ENCODE results near the gene OR12D3. TPM values are rescaled to one million over a fixed set of nuclear protein-coding genes. Genes with fewer than 3 reads are reported as not detected.

OR12D3 gene
- total and polyA plus RNA-seq, 2 donors (not counting 1 experiment from before 2014, with no cell fraction given): not detected

GRCh38 chr6:29424168-29424567 is 49.1 kb upstream of the OR12D3 start:
- ChIA-PET POLR2A (no interaction called here), CTCF (no interaction called here)
- H2AFZ ChIP-seq (ENCODE audit: insufficient read depth, low read depth, low read length, poor library complexity, severe bottlenecking): no peak overlapping the region
- H3K9ac ChIP-seq (ENCODE audit: low read length): no peak overlapping the region
- peaks cover 36% of the 10 kb centered on the region for H3K27me3 Mint-ChIP-seq
- H3K27me3 ChIP-seq (replicated peaks in 1 of 4; ENCODE audit: control extremely low read depth in 1 of 4, control insufficient read depth in 3 of 4, insufficient read depth in 4 of 4, low read length in 3 of 4): peaks cover 0 to 2% (median 0%) of the 10 kb centered on the region in 4 experiments
- H3K27ac ChIP-seq (ENCODE audit: low read length in 2 of 2): no peak overlapping the region
- no peaks in the 10 kb centered on the region for H3K79me2 ChIP-seq (ENCODE audit: control insufficient read depth, insufficient read depth, low read length)
- no peak overlapping the region for H3K4me3 ChIP-seq (ENCODE audit: control extremely low read depth in 1 of 5, extremely low read depth in 1 of 5, insufficient read depth in 1 of 5, low read depth in 2 of 5, low read length in 4 of 5)
- H3K27ac Mint-ChIP-seq: no peak overlapping the region
- intact Hi-C loops (cut with micrococcal nuclease): no loop called here
- no peaks in the 10 kb centered on the region for H4K20me1 ChIP-seq (ENCODE audit: control insufficient read depth, insufficient read depth, low read length, poor library complexity, severe bottlenecking)
- TF ChIP-seq EZH2 (IDR thresholded peaks at IDR 0.05; ENCODE audit: borderline replicate concordance, insufficient read depth, low read depth, low read length, poor library complexity, severe bottlenecking): no peak
- no peak for TF ChIP-seq CTCF (IDR thresholded peaks at IDR 0.05)
- no CpG with 5 or more reads among the region's 2 CpGs for WGBS (ENCODE audit: insufficient coverage)
- DNase-seq (no peak), ATAC-seq (ENCODE audit: low read depth) (no peak)
- H3K4me2 ChIP-seq (replicated peaks; ENCODE audit: low read depth, low read length, poor library complexity, severe bottlenecking): no peak overlapping the region
- H3K4me3 Mint-ChIP-seq: no peak overlapping the region
- no peaks in the 10 kb centered on the region for H3K36me3 ChIP-seq (replicated peaks in 1 of 2; ENCODE audit: control extremely low read depth in 1 of 2, control insufficient read depth in 1 of 2, extremely low read depth in 1 of 2, insufficient read depth in 2 of 2, low read length in 1 of 2)
- H3K4me1 ChIP-seq (ENCODE audit: control insufficient read depth in 2 of 2, insufficient read depth in 2 of 2, low read length in 2 of 2): no peaks in the 10 kb centered on the region
- no peaks in the 10 kb centered on the region for H3K4me1 Mint-ChIP-seq
- H3K9me3 Mint-ChIP-seq (ENCODE audit: insufficient read depth): no peaks in the 10 kb centered on the region
- H3K9me3 ChIP-seq (ENCODE audit: control extremely low read depth in 1 of 3, control insufficient read depth in 2 of 3, insufficient read depth in 1 of 3, low read length in 2 of 3): peaks cover 0 to 3% (median 0%) of the 10 kb centered on the region in 3 donors

GRCh38 chr6:29419516-29419915 is 44.4 kb upstream of the OR12D3 start:
- no peaks in the 10 kb centered on the region for H3K79me2 ChIP-seq (ENCODE audit: control insufficient read depth, insufficient read depth, low read length)
- DNase-seq: no peak
- intact Hi-C loops (cut with micrococcal nuclease): no loop called here
- no peak for ATAC-seq (ENCODE audit: low read depth)
- Mint-ChIP-seq H3K4me3 (no peak overlapping the region), H3K4me1 (no peaks in the 10 kb centered on the region), H3K27me3 (peaks cover 26% of the 10 kb centered on the region), H3K9me3 (ENCODE audit: insufficient read depth) (no peaks in the 10 kb centered on the region), H3K27ac (no peak overlapping the region)
- H3K9me3 ChIP-seq (ENCODE audit: control extremely low read depth in 1 of 3, control insufficient read depth in 2 of 3, insufficient read depth in 1 of 3, low read length in 2 of 3): no peaks in the 10 kb centered on the region
- no peak overlapping the region for H2AFZ ChIP-seq (ENCODE audit: insufficient read depth, low read depth, low read length, poor library complexity, severe bottlenecking)
- 100% methylated on average over 1 of the region's 3 CpGs for WGBS (ENCODE audit: insufficient coverage)
- peaks cover 0 to 2% (median 0%) of the 10 kb centered on the region in 4 experiments for H3K27me3 ChIP-seq (replicated peaks in 1 of 4; ENCODE audit: control extremely low read depth in 1 of 4, control insufficient read depth in 3 of 4, insufficient read depth in 4 of 4, low read length in 3 of 4)
- CTCF ChIA-PET: no interaction called here
- H3K27ac ChIP-seq (ENCODE audit: low read length in 2 of 2): no peak overlapping the region
- no peaks in the 10 kb centered on the region for H3K4me1 ChIP-seq (ENCODE audit: control insufficient read depth in 2 of 2, insufficient read depth in 2 of 2, low read length in 2 of 2)
- H3K4me3 ChIP-seq (ENCODE audit: control extremely low read depth in 1 of 5, extremely low read depth in 1 of 5, insufficient read depth in 1 of 5, low read depth in 2 of 5, low read length in 4 of 5): no peak overlapping the region
- H3K9ac ChIP-seq (ENCODE audit: low read length): no peak overlapping the region
- no peaks in the 10 kb centered on the region for H3K36me3 ChIP-seq (replicated peaks in 1 of 2; ENCODE audit: control extremely low read depth in 1 of 2, control insufficient read depth in 1 of 2, extremely low read depth in 1 of 2, insufficient read depth in 2 of 2, low read length in 1 of 2)
- TF ChIP-seq CTCF (IDR thresholded peaks at IDR 0.05) (no peak), EZH2 (IDR thresholded peaks at IDR 0.05; ENCODE audit: borderline replicate concordance, insufficient read depth, low read depth, low read length, poor library complexity, severe bottlenecking) (no peak)
- POLR2A ChIA-PET: no interaction called here
- H4K20me1 ChIP-seq (ENCODE audit: control insufficient read depth, insufficient read depth, low read length, poor library complexity, severe bottlenecking): no peaks in the 10 kb centered on the region
- no peak overlapping the region for H3K4me2 ChIP-seq (replicated peaks; ENCODE audit: low read depth, low read length, poor library complexity, severe bottlenecking)

Data from B cell (primary cell).